SU-DHL-6 (cell line): ENCODE results near the gene OSBPL10.

ENCODE experiments used
- H2AFZ ChIP-seq: fragments of 200-600 bp; sonication (generic); 2 replicates; pipeline ENCODE4 v1.6.1; 2014; ENCODE audit warnings: low read depth, mild to moderate bottlenecking, moderate library complexity, mixed read lengths, antibody characterized with exemption, low read length; ENCODE audit not compliant: severe bottlenecking
- H3F3A ChIP-seq: fragments of 200-600 bp; shearing (Covaris generic); 2 replicates; pipeline ENCODE4 v1.6.0; 2016; ENCODE audit warnings: antibody characterized with exemption, mild to moderate bottlenecking; ENCODE audit not compliant: insufficient read depth
- H3K27ac ChIP-seq: fragments of 200-600 bp; sonication (generic); 2 replicates; pipeline ENCODE4 v1.5.1; 2016; ENCODE audit warnings: low read depth, mild to moderate bottlenecking, low read length, moderate library complexity, mixed read lengths
- H3K27me3 ChIP-seq: fragments of 200-600 bp; sonication (generic), shearing (Covaris generic); 2 replicates; pipeline ENCODE4 v1.6.0; 2014; ENCODE audit warnings: mild to moderate bottlenecking, low read length
- H3K36me3 ChIP-seq: fragments of 200-600 bp; sonication (generic); 2 replicates; pipeline ENCODE4 v1.6.1; 2014; ENCODE audit warnings: mild to moderate bottlenecking, low read length, mixed read lengths
- H3K4me2 ChIP-seq: fragments of 300-600, 200-600 bp; shearing (Covaris generic), sonication (generic); 2 replicates; pipeline ENCODE4 v1.6.0; 2014; ENCODE audit warnings: low read length, low read depth, mild to moderate bottlenecking; ENCODE audit not compliant: poor library complexity, severe bottlenecking
- H3K4me3 ChIP-seq: fragments of 200-600 bp; sonication (generic); 2 replicates; pipeline ENCODE4 v1.5.1; 2014; ENCODE audit warnings: antibody characterized with exemption, low read length, mild to moderate bottlenecking, mixed read lengths; ENCODE audit not compliant: insufficient read depth, poor library complexity, severe bottlenecking
- H3K79me2 ChIP-seq: fragments of 200-600 bp; sonication (generic); 2 replicates; pipeline ENCODE4 v1.6.1; 2014; ENCODE audit warnings: mild to moderate bottlenecking, low read length, moderate library complexity; ENCODE audit not compliant: insufficient read depth
- H3K9ac ChIP-seq: fragments of 200-600 bp; sonication (generic); 2 replicates; pipeline ENCODE4 v1.7.0; 2014; ENCODE audit warnings: mild to moderate bottlenecking, low read length
- H3K9me2 ChIP-seq: fragments of 200-600 bp; sonication (generic); replicated peaks from 2 replicates; pipeline ENCODE4 v1.6.1; 2014; ENCODE audit warnings: low read length; ENCODE audit not compliant: insufficient read depth
- H3K9me3 ChIP-seq: fragments of 200-600 bp; sonication (generic); 2 replicates; pipeline ENCODE4 v1.6.1; 2014; ENCODE audit warnings: low read length, mixed read lengths; ENCODE audit not compliant: insufficient read depth
- H4K20me1 ChIP-seq: fragments of 200-600 bp; sonication (generic); 2 replicates; pipeline ENCODE4 v1.6.1; 2014; ENCODE audit warnings: low read depth, mild to moderate bottlenecking, antibody characterized with exemption, low read length, moderate library complexity, mixed read lengths
- EZH2phosphoT487 ChIP-seq: fragments of 200-600 bp; sonication (generic), shearing (Covaris generic); conservative IDR thresholded peaks from 2 replicates; pipeline ENCODE4 v1.6.1; 2018; ENCODE audit warnings: mild to moderate bottlenecking, antibody characterized with exemption, low read length, moderate library complexity, mixed read lengths
- TF ChIP-seq, protein P1 (sequence below): fragments of 200-600 bp; sonication (generic); IDR thresholded peaks from one replicate; pipeline ENCODE4 v1.5.1; 2017; ENCODE audit warnings: antibody characterized with exemption, mild to moderate bottlenecking, low read length, moderate library complexity; ENCODE audit not compliant: insufficient read depth, poor library complexity, severe bottlenecking

The OSBPL10 gene

DNA sequence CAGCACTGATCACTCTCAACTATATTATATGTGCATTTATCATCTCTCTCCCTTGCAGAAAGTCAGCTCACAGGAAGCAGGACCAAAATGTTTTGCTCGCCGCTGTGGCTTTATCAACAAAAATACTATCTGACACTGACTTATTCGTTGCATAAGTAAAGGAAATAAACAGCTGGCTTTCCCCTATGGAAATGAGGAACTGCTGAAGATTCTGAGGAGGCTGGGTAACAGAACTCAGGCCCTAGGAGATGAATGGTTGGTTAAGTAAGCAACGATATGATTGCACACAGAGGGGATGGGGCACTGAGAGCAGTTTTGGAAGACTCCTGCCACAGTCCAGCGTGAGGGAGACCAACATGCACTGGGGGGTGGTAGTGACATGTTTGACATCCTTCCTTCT is 267.2 kb downstream of the OSBPL10 start:
- no peak overlapping the region for H3K27ac ChIP-seq
- no peaks in the 10 kb centered on the region for H3K9me2 ChIP-seq
- H3K79me2 ChIP-seq, result peaks cover 40% of the 10 kb centered on the region
- no peaks in the 10 kb centered on the region for H3K36me3 ChIP-seq
- H3K27me3 ChIP-seq, result no peaks in the 10 kb centered on the region
- TF ChIP-seq EZH2phosphoT487, result no peak
- TF ChIP-seq, protein P1, sequence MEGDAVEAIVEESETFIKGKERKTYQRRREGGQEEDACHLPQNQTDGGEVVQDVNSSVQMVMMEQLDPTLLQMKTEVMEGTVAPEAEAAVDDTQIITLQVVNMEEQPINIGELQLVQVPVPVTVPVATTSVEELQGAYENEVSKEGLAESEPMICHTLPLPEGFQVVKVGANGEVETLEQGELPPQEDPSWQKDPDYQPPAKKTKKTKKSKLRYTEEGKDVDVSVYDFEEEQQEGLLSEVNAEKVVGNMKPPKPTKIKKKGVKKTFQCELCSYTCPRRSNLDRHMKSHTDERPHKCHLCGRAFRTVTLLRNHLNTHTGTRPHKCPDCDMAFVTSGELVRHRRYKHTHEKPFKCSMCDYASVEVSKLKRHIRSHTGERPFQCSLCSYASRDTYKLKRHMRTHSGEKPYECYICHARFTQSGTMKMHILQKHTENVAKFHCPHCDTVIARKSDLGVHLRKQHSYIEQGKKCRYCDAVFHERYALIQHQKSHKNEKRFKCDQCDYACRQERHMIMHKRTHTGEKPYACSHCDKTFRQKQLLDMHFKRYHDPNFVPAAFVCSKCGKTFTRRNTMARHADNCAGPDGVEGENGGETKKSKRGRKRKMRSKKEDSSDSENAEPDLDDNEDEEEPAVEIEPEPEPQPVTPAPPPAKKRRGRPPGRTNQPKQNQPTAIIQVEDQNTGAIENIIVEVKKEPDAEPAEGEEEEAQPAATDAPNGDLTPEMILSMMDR, result no peak
- H4K20me1 ChIP-seq, result no peaks in the 10 kb centered on the region
- no peaks in the 10 kb centered on the region for H3K9me3 ChIP-seq
- no peaks in the 10 kb centered on the region for H3F3A ChIP-seq
- no peak overlapping the region for H3K9ac ChIP-seq
- H3K4me2 ChIP-seq, result no peak overlapping the region
- H2AFZ ChIP-seq, result no peak overlapping the region
- no peak overlapping the region for H3K4me3 ChIP-seq

DNA sequence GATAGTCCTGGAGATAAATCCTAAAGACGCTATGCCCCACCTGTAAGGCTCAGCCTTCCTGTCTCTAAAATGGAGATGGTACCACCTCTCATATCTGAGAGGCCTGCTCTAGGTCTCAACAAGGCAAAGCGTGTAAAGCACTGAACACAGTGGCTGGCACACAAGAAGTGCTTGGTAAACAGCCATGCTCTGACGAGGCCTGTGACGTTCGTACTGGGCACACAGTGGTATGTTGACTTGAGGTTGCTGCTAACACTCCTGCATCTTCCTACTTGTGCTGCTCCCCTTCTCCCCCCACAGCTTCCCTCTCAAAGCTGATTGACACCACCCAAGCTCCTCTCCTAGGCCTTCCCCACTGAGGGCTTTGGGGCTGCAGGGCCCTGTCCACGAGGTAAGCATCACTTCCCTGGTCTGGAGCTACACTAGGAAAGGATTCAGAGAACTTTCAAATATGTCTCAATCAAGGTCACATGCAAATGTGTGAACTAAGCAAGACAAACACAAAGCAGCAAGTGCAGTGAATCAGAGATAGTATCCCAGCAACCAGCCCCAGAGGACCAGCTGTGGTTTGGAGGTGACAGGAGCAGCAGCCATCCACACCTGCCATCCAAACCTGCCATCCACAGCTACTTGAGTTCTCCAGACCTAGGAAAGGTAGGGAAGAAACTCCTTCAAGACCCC is 270.8 kb downstream of the OSBPL10 start:
- Histone ChIP-seq H3F3A (no peaks in the 10 kb centered on the region), H2AFZ (no peak overlapping the region), H4K20me1 (no peaks in the 10 kb centered on the region), H3K4me3 (no peak overlapping the region), H3K27ac (no peak overlapping the region), H3K79me2 (peaks cover 48% of the 10 kb centered on the region), H3K36me3 (no peaks in the 10 kb centered on the region), H3K9me3 (no peaks in the 10 kb centered on the region), H3K4me2 (no peak overlapping the region), H3K9me2 (no peaks in the 10 kb centered on the region), H3K27me3 (no peaks in the 10 kb centered on the region), H3K9ac (no peak overlapping the region)
- TF ChIP-seq, protein P1, result no peak
- no peak for TF ChIP-seq EZH2phosphoT487

DNA sequence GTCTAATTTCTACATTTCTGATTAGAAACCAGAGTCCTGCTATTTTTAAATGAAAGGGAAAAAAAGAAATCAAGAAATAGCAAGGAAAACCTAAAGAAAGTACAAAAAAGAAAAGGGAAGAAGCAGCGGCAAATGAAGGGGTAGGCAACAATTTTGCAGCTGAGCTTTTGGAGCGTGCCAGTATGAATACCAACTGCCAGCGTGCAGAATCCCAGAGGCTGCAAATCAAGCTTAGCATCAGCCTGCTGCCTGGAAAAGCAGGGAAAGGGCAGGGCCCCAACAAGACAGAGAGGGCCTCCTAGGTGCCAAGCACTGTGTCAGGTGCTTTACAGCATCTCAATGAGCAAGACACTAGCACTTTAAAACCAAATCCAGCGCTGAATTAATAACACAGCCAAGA is 271.5 kb downstream of the OSBPL10 start:
- Histone ChIP-seq H3F3A (no peaks in the 10 kb centered on the region), H3K9me2 (no peaks in the 10 kb centered on the region), H3K4me3 (no peak overlapping the region), H3K4me2 (no peak overlapping the region), H3K79me2 (peaks cover 44% of the 10 kb centered on the region), H3K9me3 (no peaks in the 10 kb centered on the region), H4K20me1 (no peaks in the 10 kb centered on the region), H3K36me3 (no peaks in the 10 kb centered on the region), H2AFZ (no peak overlapping the region), H3K9ac (no peak overlapping the region), H3K27me3 (no peaks in the 10 kb centered on the region), H3K27ac (no peak overlapping the region)
- no peak for TF ChIP-seq EZH2phosphoT487
- TF ChIP-seq, protein P1, result no peak

DNA sequence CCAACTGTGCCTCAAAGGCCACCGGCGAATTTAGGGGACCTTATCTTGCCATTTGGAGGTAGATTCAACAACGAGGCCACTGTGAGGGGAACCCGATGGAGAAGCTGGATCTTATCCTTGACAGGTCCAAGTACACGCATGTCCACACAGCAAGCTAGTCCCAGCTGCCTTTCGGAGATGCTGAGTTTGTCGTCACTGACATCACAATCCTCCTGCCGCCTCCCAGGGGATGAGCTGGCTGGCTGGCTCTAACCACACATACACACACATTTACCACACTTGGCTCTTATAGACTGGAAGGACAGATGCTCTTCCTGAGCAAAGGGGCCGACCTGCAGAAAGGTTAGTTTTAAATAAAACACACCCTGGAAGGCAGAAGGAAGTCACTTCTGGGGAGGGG is 272.1 kb downstream of the OSBPL10 start:
- no peaks in the 10 kb centered on the region for H3F3A ChIP-seq
- H3K27ac ChIP-seq, result no peak overlapping the region
- H3K9ac ChIP-seq, result no peak overlapping the region
- no peaks in the 10 kb centered on the region for H3K9me3 ChIP-seq
- H3K4me3 ChIP-seq, result no peak overlapping the region
- peaks cover 41% of the 10 kb centered on the region for H3K79me2 ChIP-seq
- H3K9me2 ChIP-seq, result no peaks in the 10 kb centered on the region
- H3K36me3 ChIP-seq, result no peaks in the 10 kb centered on the region
- no peaks in the 10 kb centered on the region for H4K20me1 ChIP-seq
- H3K27me3 ChIP-seq, result no peaks in the 10 kb centered on the region
- TF ChIP-seq, protein P1, result no peak
- TF ChIP-seq EZH2phosphoT487, result no peak
- H2AFZ ChIP-seq, result no peak overlapping the region
- H3K4me2 ChIP-seq, result no peak overlapping the region
